NB4 (cell line): ENCODE data around the gene RNF13.

Source experiments
- MYC ChIP-seq: IDR thresholded peaks from 2 replicates; pipeline ENCODE4 v1.6.1; 2011; ENCODE audit warnings: low read depth, low read length
- POLR2A ChIP-seq: IDR thresholded peaks from 2 replicates; pipeline ENCODE4 v1.6.1; 2011; ENCODE audit warnings: mild to moderate bottlenecking; ENCODE audit not compliant: insufficient read length; ENCODE audit errors: extremely low read depth
- TF ChIP-seq, protein P1 (sequence below): IDR thresholded peaks from one replicate; pipeline ENCODE4 v1.5.1; 2012; ENCODE audit warnings: low read depth, low read length
- TF ChIP-seq, protein P2 (sequence below): IDR thresholded peaks from 2 replicates; pipeline ENCODE4 v1.6.1; 2011; ENCODE audit warnings: low read depth, low read length

DNA sequence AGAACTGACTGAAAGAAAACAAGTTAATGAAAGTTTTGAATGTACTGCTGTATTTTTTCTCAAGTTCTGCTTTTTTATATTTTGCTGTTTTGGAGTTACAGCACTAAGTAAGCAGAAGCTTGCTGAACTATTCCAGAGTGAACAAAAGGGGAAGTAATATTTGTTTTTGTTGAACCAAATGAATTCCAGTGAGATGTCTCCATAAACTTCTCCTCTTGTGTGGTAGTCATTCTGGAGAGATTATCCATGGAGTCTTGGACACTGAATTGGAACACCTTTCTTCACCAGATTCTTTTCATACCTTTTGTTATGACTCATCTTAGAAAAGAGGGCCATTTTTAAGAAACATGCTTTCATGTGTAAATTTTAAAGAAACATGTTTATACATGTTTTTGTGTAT, 29.4 kb upstream of the RNF13 start:
- TF ChIP-seq MYC, result no peak
- TF ChIP-seq POLR2A, result no peak
- TF ChIP-seq, protein P1, sequence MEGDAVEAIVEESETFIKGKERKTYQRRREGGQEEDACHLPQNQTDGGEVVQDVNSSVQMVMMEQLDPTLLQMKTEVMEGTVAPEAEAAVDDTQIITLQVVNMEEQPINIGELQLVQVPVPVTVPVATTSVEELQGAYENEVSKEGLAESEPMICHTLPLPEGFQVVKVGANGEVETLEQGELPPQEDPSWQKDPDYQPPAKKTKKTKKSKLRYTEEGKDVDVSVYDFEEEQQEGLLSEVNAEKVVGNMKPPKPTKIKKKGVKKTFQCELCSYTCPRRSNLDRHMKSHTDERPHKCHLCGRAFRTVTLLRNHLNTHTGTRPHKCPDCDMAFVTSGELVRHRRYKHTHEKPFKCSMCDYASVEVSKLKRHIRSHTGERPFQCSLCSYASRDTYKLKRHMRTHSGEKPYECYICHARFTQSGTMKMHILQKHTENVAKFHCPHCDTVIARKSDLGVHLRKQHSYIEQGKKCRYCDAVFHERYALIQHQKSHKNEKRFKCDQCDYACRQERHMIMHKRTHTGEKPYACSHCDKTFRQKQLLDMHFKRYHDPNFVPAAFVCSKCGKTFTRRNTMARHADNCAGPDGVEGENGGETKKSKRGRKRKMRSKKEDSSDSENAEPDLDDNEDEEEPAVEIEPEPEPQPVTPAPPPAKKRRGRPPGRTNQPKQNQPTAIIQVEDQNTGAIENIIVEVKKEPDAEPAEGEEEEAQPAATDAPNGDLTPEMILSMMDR, result no peak
- TF ChIP-seq, protein P2, sequence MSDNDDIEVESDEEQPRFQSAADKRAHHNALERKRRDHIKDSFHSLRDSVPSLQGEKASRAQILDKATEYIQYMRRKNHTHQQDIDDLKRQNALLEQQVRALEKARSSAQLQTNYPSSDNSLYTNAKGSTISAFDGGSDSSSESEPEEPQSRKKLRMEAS, result no peak
